ENCODE data around the gene ZDHHC4. TPM values are rescaled to one million over a fixed set of nuclear protein-coding genes. Genes with fewer than 3 reads are reported as not detected.

The ZDHHC4 gene
- total and polyA plus RNA-seq, 9 of the 15 experiments (the other 6 are each of a cell fraction or from before 2014, with no cell fraction given), result 33.4 to 106 (median 58.3) TPM

GRCh38 chr7:6637544-6638229, 60.4 kb downstream of the ZDHHC4 start (continued):
- TF ChIP-seq ATF6 (CRISPR knock-in tag; IDR thresholded peaks at IDR 0.05) (0 out of 2 replicates have a peak, but pooled peaks have one; percentile 37), ARID3B (CRISPR knock-in tag; IDR thresholded peaks at IDR 0.05; ENCODE audit: borderline replicate concordance) (no peak), ETS1 (conservative IDR thresholded peaks at IDR 0.05; ENCODE audit: control insufficient read depth, low read depth, low read length) (peak; percentile 80), PRDM10 (IDR thresholded peaks at IDR 0.05; ENCODE audit: partially characterized antibody) (peak; percentile 71), ZNF133 (CRISPR knock-in tag; IDR thresholded peaks at IDR 0.05) (no peak), ZNF644 (tag; IDR thresholded peaks at IDR 0.05; ENCODE audit: low read depth) (no peak), SPI1 (IDR thresholded peaks at IDR 0.05; ENCODE audit: borderline replicate concordance, low read depth, low read length) (peak; percentile 84), RB1 (IDR thresholded peaks at IDR 0.05; ENCODE audit: low read depth) (peak; percentile 91), HSF4 (CRISPR knock-in tag; IDR thresholded peaks at IDR 0.05; ENCODE audit: borderline replicate concordance) (no peak), ZBTB43 (CRISPR knock-in tag; IDR thresholded peaks at IDR 0.05) (no peak), ARID4B (CRISPR knock-in tag; IDR thresholded peaks at IDR 0.05) (peak; percentile 63)
